AG04450 (cell line): ENCODE data around the gene RAB36. TPM values are rescaled to one million over a fixed set of nuclear protein-coding genes. Genes with fewer than 3 reads are reported as not detected.
"Not testable (repeated sequence)": the region's sequence is repeated elsewhere in the genome, so short reads cannot be mapped to it uniquely, and the experiment has no call there.

Source experiments
- CTCF ChIA-PET: fragments of 300-600, 350-600 bp; formaldehyde crosslinking; extraction: SDS; loops from one replicate; lab custom pipeline; 2022; ENCODE audit warnings: antibody characterized with exemption, inconsistent platforms; lab: Charles Lee
- POLR2A ChIA-PET: fragments of 350-600 bp; formaldehyde crosslinking; extraction: SDS; loops from one replicate; lab custom pipeline; 2021; ENCODE audit warnings: antibody characterized with exemption, inconsistent platforms; lab: Yijun Ruan, JAX
- DNase-seq: peaks from one replicate; pipeline ENCODE4 v3.0.0-alpha.2; 2011; ENCODE audit warnings: low read depth, low spot score
- H3K27ac ChIP-seq: one replicate; pipeline ENCODE4 v1.5.1; 2012; ENCODE audit warnings: low read depth, low read length, control low read depth
- H3K27me3 ChIP-seq: one replicate; pipeline ENCODE4 v1.6.0; 2012; ENCODE audit warnings: low read length; ENCODE audit not compliant: control insufficient read depth, insufficient read depth
- H3K4me3 ChIP-seq: 2 replicates; pipeline ENCODE4 v1.5.1; 2011; ENCODE audit warnings: mild to moderate bottlenecking, low read depth, low read length, control low read depth
- H3K9me3 ChIP-seq: 2 replicates; pipeline ENCODE4 v1.5.1; 2012; ENCODE audit warnings: low read length; ENCODE audit not compliant: control insufficient read depth, insufficient read depth
- CTCF ChIP-seq: IDR thresholded peaks from 2 replicates; pipeline ENCODE4 v1.5.1; 2011; ENCODE audit warnings: low read depth, low read length, control low read depth, inconsistent platforms
- polyA plus RNA-seq: library from polyadenylated mRNA; depleted of rRNA; stranded (reverse); fragments of >200 nt; gene quantifications from 2 replicates; pipeline ENCODE4 v1.2.3, GENCODE V29; 2011

The RAB36 gene
- polyA plus RNA-seq, 1 experiment, result 2.6 TPM

- Histone ChIP-seq H3K27me3 (peaks cover 5% of the 10 kb centered on the region), H3K27ac (no peak overlapping the region), H3K4me3 (no peak overlapping the region), H3K9me3 (no peaks in the 10 kb centered on the region)
- CTCF ChIA-PET, result interaction anchor here (1.8 to 15.1 kb wide), 2 partner anchors 173 to 255 kb away, joined by 5 to 304 read pairs; no protein-coding TSS in a partner anchor
- no peak for TF ChIP-seq CTCF
- POLR2A ChIA-PET, result no interaction called here
- DNase-seq, result no peak
Observed at GRCh38 chr22:23130697-23131096, 14.6 kb upstream of the RAB36 start.

- TF ChIP-seq CTCF, result no peak
- peaks cover 4% of the 10 kb centered on the region for H3K27me3 ChIP-seq
- ChIA-PET CTCF (interaction anchor here (1.2 to 15.1 kb wide), 4 partner anchors 9 to 423 kb away, joined by 3 to 304 read pairs (median 4); no protein-coding TSS in a partner anchor), POLR2A (no interaction called here)
- no peak for DNase-seq
- no peaks in the 10 kb centered on the region for H3K9me3 ChIP-seq
- no peak overlapping the region for H3K27ac ChIP-seq
- no peak overlapping the region for H3K4me3 ChIP-seq
Observed at GRCh38 chr22:23131931-23132330, 13.3 kb upstream of the RAB36 start.

GRCh38 chr22:23132376-23133091, 12.7 kb upstream of the RAB36 start:
- no peak for TF ChIP-seq CTCF
- H3K4me3 ChIP-seq, result no peak overlapping the region
- ChIA-PET CTCF (interaction anchor here (1.2 to 15.1 kb wide), 4 partner anchors 8 to 423 kb away, joined by 3 to 304 read pairs (median 4); no protein-coding TSS in a partner anchor), POLR2A (no interaction called here)
- no peak for DNase-seq
- H3K27ac ChIP-seq, result no peak overlapping the region
- H3K9me3 ChIP-seq, result no peaks in the 10 kb centered on the region
- no peaks in the 10 kb centered on the region for H3K27me3 ChIP-seq

- Histone ChIP-seq H3K9me3 (no peaks in the 10 kb centered on the region), H3K27me3 (no peaks in the 10 kb centered on the region), H3K27ac (no peak overlapping the region), H3K4me3 (no peak overlapping the region)
- ChIA-PET POLR2A (no interaction called here), CTCF (interaction anchor here (0.5 to 15.1 kb wide), 2 partner anchors 176 to 466 kb away, joined by 3 to 304 read pairs; no protein-coding TSS in a partner anchor)
- DNase-seq, result no peak
- TF ChIP-seq CTCF, result no peak
Observed at GRCh38 chr22:23133922-23134321, 11.4 kb upstream of the RAB36 start.

GRCh38 chr22:23136991-23137390, 8.3 kb upstream of the RAB36 start:
- H3K9me3 ChIP-seq, H3K27me3 ChIP-seq, POLR2A ChIA-PET, DNase-seq, H3K27ac ChIP-seq, H3K4me3 ChIP-seq: not testable (repeated sequence)
- CTCF ChIA-PET, result interaction anchor here (1.9 kb wide), 1 partner anchor 178 kb away, joined by 16 read pairs; no protein-coding TSS in a partner anchor
